ENCODE measurements around the gene DEPP1. TPM values are rescaled to one million over a fixed set of nuclear protein-coding genes. Genes with fewer than 3 reads are reported as not detected.

DEPP1 gene
- total and polyA plus RNA-seq, 9 donors: 35.6 to 603 (median 174) TPM

DNA sequence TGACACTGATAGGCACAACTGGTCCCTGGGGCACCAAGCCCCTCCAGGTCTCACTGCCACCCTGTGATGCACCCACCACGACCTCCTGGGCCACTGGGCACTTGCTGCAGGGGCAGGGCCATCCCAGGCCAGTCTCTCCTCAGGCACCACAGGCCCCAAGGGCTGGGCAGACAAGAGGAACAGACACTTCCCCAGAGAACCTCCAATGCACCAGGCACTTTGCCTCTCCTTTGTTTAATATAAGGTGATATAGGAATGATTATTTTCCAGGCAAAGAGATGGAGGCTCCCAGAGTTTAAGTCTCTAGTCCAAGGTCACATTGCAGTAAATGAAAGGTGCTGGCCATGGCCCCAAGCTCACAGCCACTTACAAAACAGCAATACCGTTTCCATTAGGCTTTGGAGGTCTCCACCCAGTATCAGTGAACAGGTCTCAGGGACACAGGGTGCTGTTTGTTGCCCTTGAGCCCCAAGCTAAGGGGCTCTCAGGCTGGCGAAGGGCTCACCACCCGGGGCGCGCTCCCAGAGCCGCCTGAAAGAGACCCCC lies 4.5 kb downstream of the DEPP1 start:
- Histone ChIP-seq H3K27me3 (no peaks in the 10 kb centered on the region), H3K4me1 (ENCODE audit: insufficient read depth) (peaks cover 19% of the 10 kb centered on the region), H3K4me3 (peak overlapping the region; percentile 69), H3K9me3 (peaks cover 0 to 7% of the 10 kb centered on the region in 2 donors), H3K36me3 (no peaks in the 10 kb centered on the region), H3K27ac (peak overlapping the region; percentile 73 to 84)
- peak in 3 of 5 donors; percentile 19 to 40 (median 40) for DNase-seq
- intact Hi-C loops (cut with DNase I): loop anchor here in 1 of 4 donors (1.0 to 2.0 kb wide), 2 partner anchors 23 to 40 kb away; no protein-coding TSS in a partner anchor
- TF ChIP-seq, protein P1, sequence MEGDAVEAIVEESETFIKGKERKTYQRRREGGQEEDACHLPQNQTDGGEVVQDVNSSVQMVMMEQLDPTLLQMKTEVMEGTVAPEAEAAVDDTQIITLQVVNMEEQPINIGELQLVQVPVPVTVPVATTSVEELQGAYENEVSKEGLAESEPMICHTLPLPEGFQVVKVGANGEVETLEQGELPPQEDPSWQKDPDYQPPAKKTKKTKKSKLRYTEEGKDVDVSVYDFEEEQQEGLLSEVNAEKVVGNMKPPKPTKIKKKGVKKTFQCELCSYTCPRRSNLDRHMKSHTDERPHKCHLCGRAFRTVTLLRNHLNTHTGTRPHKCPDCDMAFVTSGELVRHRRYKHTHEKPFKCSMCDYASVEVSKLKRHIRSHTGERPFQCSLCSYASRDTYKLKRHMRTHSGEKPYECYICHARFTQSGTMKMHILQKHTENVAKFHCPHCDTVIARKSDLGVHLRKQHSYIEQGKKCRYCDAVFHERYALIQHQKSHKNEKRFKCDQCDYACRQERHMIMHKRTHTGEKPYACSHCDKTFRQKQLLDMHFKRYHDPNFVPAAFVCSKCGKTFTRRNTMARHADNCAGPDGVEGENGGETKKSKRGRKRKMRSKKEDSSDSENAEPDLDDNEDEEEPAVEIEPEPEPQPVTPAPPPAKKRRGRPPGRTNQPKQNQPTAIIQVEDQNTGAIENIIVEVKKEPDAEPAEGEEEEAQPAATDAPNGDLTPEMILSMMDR (IDR thresholded peaks at IDR 0.05): no peak
- TF ChIP-seq POLR2A (IDR thresholded peaks at IDR 0.05) (no peak), EP300 (IDR thresholded peaks at IDR 0.05) (no peak)
- 23 to 41% (median 25%) methylated on average over 7 of the region's 7 CpGs for WGBS, 3 donors

DNA sequence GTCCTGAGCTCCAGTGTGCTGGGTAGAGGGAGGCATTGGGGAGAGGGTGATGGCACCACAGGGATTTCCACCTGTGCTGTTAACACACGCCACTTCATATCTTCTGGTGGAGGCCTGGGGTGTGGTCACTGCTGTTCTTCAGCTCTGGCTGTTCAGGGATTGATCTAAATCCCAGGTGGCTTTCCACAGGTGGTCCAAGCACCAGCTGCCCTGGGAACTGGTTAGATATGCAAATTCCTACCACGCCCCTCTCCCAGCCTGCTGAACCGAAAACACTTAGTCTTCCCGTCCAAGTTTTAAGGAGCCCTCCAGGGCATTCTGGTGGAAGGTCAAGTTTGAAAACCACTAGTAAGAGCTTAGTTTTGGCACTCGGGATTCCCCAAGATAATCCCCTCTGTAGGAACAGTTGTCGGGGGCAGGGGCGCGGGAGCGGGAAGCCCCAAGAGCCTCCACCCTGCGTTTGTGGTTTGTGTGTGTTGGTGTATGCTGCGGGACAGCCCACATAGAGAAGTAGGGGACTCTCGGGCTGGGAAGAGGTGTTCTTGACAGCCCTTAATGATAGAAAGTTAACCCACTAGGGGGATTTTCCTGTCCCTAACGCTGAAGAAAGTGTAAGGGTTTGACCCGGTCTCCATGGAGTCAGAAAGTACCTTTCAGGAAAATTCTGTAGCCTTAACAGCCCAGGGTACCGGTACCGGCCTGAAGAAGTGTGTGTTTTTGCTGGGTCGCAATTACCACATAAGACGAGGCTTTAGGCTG lies 5.1 kb downstream of the DEPP1 start:
- peak in 3 of 5 donors; percentile 8 to 37 (median 26) for DNase-seq
- Histone ChIP-seq H3K36me3 (no peaks in the 10 kb centered on the region), H3K4me1 (ENCODE audit: insufficient read depth) (peaks cover 15% of the 10 kb centered on the region), H3K27me3 (no peaks in the 10 kb centered on the region), H3K27ac (peak overlapping the region in 1 of 2 donors; percentile 84), H3K9me3 (peaks cover 0 to 7% of the 10 kb centered on the region in 2 donors), H3K4me3 (no peak overlapping the region)
- intact Hi-C loops (cut with DNase I): loop anchor here in 2 of 4 donors (1.0 to 2.0 kb wide), 3 partner anchors 23 to 41 kb away; no protein-coding TSS in a partner anchor
- TF ChIP-seq, protein P1 (IDR thresholded peaks at IDR 0.05): no peak
- TF ChIP-seq EP300 (IDR thresholded peaks at IDR 0.05): no peak
- no peak for TF ChIP-seq POLR2A (IDR thresholded peaks at IDR 0.05)
- WGBS, 3 donors: 76 to 79% (median 76%) methylated on average over 18 of the region's 18 CpGs

DNA sequence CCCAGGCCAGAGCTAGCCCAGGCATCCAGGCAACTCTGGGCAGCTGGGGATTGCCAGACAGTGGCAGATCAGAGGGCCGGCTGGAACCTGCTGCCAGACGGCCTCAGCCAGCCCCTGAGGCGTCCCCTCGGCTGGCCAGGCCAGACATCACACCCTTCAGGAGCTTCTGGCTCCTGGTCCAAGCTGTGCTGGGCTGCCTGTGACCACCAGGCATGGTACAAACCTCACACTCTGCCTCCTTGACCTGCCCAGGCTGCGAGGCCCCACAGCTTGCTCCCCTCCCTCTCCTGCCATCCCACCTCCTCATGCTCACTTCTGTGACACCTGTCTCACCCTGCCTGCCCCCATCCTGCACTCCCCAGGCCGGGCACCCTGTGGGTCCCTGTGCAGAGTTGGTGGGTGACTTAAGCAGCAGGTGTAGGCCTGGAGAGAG lies 5.7 kb downstream of the DEPP1 start:
- Histone ChIP-seq H3K36me3 (no peaks in the 10 kb centered on the region), H3K27me3 (no peaks in the 10 kb centered on the region), H3K4me3 (no peak overlapping the region), H3K9me3 (peaks cover 0 to 7% of the 10 kb centered on the region in 2 donors), H3K4me1 (ENCODE audit: insufficient read depth) (peaks cover 15% of the 10 kb centered on the region), H3K27ac (no peak overlapping the region)
- intact Hi-C loops (cut with DNase I): loop anchor here in 1 of 4 donors (2.0 kb wide), 1 partner anchor 40 kb away; no protein-coding TSS in a partner anchor
- peak in 1 of 5 donors; percentile 30 for DNase-seq
- 83 to 90% (median 88%) methylated on average over 6 of the region's 6 CpGs for WGBS, 3 donors
- no peak for TF ChIP-seq POLR2A (IDR thresholded peaks at IDR 0.05)

DNA sequence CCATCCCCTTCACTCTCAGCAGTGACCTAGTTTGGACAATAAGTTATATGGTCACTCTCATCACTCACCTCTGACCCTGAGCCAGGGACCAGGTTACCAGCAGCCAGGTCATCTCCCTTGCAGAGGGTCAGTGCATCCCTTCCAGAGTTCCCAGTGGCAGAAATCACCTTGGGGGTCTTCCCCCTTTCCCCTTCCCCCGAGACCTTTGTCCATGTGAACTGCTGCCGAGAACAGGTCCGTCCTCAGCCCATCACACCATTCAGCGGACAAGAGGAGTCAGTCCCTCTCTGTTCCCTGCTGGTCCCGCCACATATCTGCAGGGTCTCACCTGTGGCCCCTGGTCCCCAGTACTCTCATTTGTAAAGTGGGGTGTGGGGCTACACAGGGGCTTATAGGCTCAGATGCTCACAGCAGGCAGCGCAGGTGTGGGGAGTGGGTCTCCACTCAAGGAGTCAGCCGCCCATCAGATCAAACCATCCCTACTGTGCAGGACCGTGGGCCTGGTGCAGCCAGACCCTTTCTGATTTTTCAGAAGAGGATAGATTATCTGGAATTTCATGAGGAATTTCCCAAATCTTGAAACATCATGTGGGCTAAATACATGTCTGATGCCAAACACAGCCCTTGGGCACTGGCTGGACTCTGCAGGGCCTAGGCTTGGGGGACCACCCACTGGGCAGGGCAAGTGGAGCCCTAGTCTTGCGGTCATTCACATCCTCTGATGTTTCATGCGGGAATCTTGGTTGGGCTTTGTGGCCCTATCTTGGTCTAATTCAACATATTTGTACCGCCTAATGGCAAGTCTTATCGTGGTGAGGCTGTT lies 6.5 kb downstream of the DEPP1 start:
- Histone ChIP-seq H3K27me3 (no peaks in the 10 kb centered on the region), H3K4me1 (ENCODE audit: insufficient read depth) (peaks cover 15% of the 10 kb centered on the region), H3K4me3 (no peak overlapping the region), H3K27ac (no peak overlapping the region), H3K9me3 (no peaks in the 10 kb centered on the region), H3K36me3 (no peaks in the 10 kb centered on the region)
- DNase-seq: peak in 2 of 5 donors; percentile 19 to 29
- TF ChIP-seq EP300 (IDR thresholded peaks at IDR 0.05) (no peak), POLR2A (IDR thresholded peaks at IDR 0.05) (no peak)
- TF ChIP-seq, protein P1 (IDR thresholded peaks at IDR 0.05): no peak
- intact Hi-C loops (cut with DNase I): loop anchor here in 1 of 4 donors (2.0 kb wide), 1 partner anchor 39 kb away; no protein-coding TSS in a partner anchor
- WGBS, 3 donors: 92 to 99% (median 97%) methylated on average over 12 of the region's 12 CpGs
